H54 (cell line): Measurements from ENCODE around the gene COMT.

Experiments
- DNase-seq: peaks from one replicate; pipeline ENCODE4 v3.0.0; 2011; ENCODE audit warnings: low spot score, mixed read lengths; ENCODE audit not compliant: insufficient read length
- FAIRE-seq: peaks from 3 replicates; lab custom pipeline; 2011; peaks lifted over from hg19 to GRCh38; lab: Jason Lieb, UNC
- POLR2A ChIP-seq: IDR thresholded peaks from 2 replicates; pipeline ENCODE4 v1.6.1; 2011; ENCODE audit warnings: low read depth, mild to moderate bottlenecking, low read length

COMT gene

GRCh38 chr22:19962246-19962908 lies 20.8 kb downstream of the COMT start:
- FAIRE-seq (no peak), DNase-seq (no peak)
- TF ChIP-seq POLR2A, result no peak

GRCh38 chr22:19962909-19963806 lies 21.6 kb downstream of the COMT start:
- no peak for TF ChIP-seq POLR2A
- FAIRE-seq (no peak), DNase-seq (no peak)

GRCh38 chr22:19963863-19964642 lies 22.5 kb downstream of the COMT start:
- DNase-seq, result no peak
- no peak for TF ChIP-seq POLR2A
- no peak for FAIRE-seq

GRCh38 chr22:19964701-19965386 lies 23.3 kb downstream of the COMT start:
- no peak for DNase-seq
- FAIRE-seq, result no peak
- TF ChIP-seq POLR2A, result no peak

- DNase-seq, result no peak
- no peak for TF ChIP-seq POLR2A
- no peak for FAIRE-seq
Measured at GRCh38 chr22:19965771-19966709, 24.5 kb downstream of the COMT start.

GRCh38 chr22:19966908-19967750 lies 25.6 kb downstream of the COMT start:
- DNase-seq, result no peak
- no peak for FAIRE-seq
- TF ChIP-seq POLR2A, result no peak

GRCh38 chr22:19967850-19968449 lies 26.4 kb downstream of the COMT start:
- DNase-seq (no peak), FAIRE-seq (no peak)
- TF ChIP-seq POLR2A, result no peak

- no peak for FAIRE-seq
- no peak for DNase-seq
- no peak for TF ChIP-seq POLR2A
Measured at GRCh38 chr22:19968450-19968891, 26.9 kb downstream of the COMT start.

- FAIRE-seq (no peak), DNase-seq (no peak)
- no peak for TF ChIP-seq POLR2A
Measured at GRCh38 chr22:19969141-19969928, 27.8 kb downstream of the COMT start.

- no peak for TF ChIP-seq POLR2A
- FAIRE-seq (no peak), DNase-seq (no peak)
Measured at GRCh38 chr22:19970031-19970478, 28.5 kb downstream of the COMT start.
